NCI-H345 treated with DMSO at 0.1 percent for 48 hours (cell line): ENCODE measurements around the gene CHST3.

Experiments
- DNase-seq: peaks from one replicate; lab custom pipeline; 2025; ENCODE audit not compliant: unreplicated experiment; lab: John Stamatoyannopoulos, UW

CHST3 gene

GRCh38 chr10:72009425-72010081 lies 45.4 kb downstream of the CHST3 start:
- no peak for DNase-seq

GRCh38 chr10:72010234-72010973 lies 46.2 kb downstream of the CHST3 start:
- no peak for DNase-seq

DNA sequence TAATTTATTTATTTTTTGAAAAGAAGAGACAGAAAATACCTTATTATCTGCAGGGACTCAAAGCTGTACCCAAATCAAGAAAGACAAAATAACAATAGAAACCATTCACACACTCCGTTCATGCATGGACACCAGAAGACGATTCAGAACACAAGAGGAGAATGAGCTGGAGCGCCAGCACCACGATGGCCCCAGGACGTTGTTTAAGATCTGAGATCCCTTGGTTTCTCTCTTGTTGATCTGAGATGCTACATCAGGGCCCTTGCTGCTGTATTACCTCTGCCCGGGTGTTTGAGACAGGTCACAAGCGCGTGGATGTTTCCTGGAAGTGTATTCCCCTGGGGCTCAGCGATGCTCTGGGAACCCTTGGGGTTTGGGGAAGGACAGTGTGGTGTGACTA lies 46.8 kb downstream of the CHST3 start:
- DNase-seq, result no peak

DNA sequence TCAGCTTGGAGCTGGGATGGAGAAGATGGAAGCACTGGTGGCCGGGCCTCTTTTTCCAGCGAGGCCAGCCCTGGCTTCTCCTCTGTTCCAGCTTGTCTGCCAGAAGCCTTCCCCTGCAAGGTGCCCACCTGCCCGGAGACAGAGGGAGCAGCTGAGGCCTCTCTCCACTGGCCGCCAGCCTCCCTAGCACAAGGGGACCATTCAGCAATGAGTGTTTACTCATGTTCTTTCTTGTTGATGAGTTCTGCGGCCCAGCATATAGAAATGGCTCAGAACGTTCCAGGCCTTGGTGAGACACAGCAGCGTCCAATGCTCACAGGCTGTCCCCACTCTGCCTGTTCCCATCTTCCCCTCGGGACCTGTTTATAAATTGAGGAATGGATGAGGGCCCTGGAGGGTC lies 47.3 kb downstream of the CHST3 start:
- DNase-seq, result no peak

DNA sequence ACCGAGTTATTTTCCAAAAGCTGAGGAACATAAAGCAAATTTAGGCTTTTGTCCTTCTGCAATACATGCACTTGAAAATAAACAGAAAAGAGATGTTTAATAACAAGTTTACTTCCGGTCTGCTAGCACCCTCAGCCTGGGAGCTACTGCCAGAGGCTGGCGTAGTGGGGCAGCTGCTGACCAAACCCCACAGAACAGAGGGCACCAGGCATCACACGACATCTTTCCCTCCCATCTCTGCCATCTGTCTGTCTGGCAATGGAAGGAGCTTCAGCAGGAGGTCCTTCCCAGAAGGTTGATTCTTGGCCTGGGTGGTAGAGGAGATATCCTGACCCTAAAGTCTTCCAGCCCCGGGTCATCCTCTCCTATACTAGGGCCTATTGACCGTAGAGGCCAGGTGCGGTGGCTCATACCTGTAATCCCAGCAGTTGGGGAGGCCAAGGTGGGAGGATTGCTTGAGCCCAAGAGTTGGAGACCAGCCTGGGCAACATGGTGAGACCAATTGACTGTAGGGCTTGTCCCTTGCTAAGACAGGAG lies 47.8 kb downstream of the CHST3 start:
- no peak for DNase-seq

- no peak for DNase-seq
Observed at GRCh38 chr10:72012796-72013195, 48.6 kb downstream of the CHST3 start.

- DNase-seq, result no peak
Observed at GRCh38 chr10:72013202-72013945, 49.2 kb downstream of the CHST3 start.

DNA sequence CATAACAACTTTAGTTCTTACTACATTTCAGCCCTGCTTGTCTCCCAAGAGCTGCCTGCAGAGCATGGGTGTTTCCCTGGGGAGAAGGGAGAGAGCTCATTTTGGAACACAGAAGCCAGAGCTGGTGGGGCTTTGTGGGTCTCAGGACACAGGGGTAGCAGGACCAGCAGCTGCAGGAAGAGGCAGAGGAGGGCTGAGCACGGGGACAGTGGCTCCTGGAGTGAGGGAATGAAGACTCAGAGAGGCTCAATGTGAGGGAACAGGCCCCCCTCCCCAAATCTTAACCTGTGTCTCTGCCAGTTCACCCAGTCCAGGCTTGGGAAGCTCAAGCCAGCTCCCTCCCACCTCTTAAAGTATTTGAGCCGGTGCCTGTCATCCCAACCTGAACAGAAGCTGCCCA lies 50.0 kb downstream of the CHST3 start:
- DNase-seq, result no peak

DNA sequence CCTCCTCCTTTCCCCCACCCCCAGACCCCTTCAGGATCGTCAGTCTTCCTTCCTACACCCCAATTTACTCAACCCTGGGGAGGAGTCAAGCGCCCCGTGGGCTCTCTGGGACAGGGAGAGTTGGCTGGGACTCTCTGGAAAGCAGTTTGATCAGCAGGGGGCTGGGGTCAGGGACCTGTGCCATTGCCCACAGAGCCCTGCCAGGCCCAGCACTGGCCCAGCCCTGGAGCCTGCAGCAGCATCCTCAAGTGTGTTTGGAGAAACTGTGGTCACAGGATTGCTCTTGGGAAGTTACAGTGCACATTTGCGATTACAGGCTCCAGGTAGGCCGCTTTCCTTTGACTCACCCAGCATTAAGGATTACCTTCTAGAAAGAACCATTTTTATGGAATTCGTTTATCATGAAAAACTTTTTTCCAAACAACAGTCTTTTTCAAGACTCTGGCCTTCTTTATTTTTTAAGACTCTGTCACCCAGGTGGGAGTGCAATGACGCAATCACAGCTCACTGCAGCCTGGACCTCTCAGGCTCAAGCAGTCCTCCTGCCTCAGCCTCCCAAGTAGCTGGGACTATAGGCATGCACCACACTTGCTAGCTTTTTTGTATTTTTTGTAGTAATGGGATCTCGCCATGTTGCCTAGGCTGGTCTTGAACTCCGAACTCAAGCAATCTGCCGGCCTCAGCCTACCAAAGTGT lies 50.7 kb downstream of the CHST3 start:
- no peak for DNase-seq

- no peak for DNase-seq
Observed at GRCh38 chr10:72015841-72016240, 51.6 kb downstream of the CHST3 start.

DNA sequence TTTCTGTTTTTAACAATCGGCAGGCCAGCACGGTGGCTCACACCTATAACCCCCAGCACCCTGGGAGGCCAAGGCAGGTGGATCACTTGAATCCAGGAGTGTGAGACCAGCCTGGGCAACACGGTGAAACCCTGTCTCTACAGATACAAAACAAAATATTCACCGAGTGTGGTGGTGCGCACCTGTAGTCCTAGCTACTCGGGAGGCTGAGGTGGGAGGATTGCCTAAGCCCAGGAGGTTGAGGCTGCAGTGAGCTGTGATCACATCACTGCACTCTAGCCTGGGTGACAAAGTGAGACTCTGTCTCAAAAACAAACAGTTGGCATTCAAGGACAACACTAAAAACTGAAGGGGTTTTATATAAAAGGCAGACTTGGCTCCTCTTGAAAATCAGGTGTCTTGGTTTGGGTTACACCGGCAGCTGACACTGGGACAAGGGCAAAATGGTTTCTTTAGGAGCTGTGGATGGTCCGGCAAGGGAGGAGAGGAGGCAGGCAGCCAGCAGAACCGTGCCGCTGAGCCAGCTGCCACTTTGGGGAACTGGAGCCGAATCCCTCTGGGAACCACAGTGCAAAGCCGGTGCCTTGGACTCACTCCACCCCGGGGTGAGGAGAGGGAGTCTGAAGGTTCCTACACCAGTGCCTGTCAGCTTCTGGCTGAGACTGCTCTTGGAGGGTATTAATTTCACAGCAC lies 52.6 kb downstream of the CHST3 start:
- DNase-seq, result no peak

DNA sequence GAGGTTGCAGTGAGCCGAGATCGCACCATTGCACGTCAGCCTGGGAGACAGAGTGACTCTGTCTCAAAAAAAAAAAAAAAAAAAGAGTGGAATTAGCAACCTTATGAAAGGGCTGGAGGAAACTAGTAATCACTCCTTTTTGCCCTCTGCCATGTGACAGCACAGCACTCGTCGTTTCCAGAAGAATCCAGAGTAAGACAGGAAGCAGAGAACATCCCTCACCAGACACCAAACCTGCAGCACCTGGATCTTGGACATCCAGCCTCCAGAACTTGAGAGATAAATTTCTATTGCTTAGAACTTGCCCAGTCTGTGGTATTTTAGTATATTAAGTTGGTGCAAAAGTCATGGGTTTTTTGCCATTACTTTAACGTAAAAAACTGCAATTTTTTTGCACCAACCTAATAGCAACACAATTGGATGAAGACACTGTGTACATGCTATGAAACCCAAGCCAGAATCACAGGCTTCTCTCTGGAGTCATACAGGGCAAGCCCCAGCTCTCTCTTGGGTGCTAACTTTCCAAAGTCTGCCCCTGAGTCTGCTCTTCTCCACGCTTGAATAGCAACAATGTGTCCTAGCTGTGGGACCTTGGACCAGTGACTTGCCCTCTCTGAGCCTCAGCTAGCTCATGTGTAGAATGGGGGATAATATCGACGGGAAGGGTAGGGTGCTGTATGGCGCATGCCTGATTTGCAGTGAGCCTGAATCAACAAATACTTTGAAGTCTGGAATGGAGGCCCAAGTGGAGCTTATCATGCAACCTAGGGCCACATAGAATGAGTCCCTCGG lies 55.1 kb downstream of the CHST3 start:
- DNase-seq, result no peak

DNA sequence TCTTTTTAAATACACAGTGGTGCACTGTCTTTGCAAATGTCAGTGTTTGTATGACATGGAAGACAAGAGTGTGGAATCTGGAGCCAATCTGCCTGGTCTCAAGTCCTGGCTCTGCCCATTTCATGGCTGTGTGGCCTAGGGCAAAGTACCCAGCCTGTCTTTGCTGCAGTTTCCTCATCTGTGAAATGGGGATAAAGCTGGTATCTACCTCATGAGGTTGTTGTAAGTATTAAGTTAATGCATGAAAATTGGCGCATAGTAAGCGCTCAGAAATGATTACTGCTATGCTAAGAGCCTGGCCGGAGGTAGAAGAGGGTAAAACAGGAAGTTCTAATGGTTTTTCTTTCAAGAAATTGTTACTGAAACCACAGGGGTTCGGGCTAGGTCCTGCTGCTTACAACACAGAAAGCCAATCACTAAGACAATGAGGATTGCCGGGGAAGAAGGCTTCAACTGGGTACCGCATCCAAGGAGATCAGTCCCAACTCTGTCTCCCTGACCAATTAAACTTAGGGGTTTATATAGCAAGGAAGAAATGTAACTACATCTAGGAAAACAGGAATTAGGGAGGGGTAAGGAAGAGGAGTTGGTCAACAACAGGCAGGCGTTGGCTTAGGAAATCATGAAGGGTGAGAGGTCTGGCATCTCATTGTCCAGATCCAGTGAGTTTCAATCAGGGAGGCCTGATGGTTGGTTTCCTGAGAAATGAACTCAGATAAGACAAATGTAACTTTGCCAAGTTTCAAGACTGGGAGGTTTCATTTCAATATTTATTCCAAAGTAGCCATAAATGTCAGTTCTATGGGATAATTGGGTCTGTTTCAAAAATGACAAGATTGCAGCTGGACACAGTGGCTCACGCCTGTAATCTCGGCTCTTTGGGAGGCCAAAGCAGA lies 57.0 kb downstream of the CHST3 start:
- DNase-seq, result no peak

GRCh38 chr10:72022228-72022627 lies 58.0 kb downstream of the CHST3 start:
- no peak for DNase-seq

GRCh38 chr10:72024596-72024995 lies 60.4 kb downstream of the CHST3 start:
- no peak for DNase-seq

DNA sequence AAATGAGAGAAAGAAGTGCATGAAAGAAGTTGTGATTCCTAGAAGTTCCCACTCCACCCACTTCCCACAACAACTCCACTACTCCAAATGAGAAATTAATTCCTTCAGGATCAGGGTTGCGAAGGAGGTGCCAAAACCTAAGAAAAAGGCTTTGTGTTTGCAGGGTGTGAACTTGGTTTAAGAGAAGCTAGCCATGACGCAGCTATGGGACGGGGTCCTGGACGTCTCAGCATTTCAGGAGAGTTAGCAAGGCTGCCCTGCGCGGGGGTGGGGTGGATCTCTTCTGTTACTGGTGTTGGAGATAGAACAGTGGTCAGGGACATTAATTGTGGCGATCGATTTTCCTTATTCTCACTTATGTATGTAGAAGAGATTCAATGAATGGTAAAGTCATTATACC lies 61.2 kb downstream of the CHST3 start:
- DNase-seq, result no peak

DNA sequence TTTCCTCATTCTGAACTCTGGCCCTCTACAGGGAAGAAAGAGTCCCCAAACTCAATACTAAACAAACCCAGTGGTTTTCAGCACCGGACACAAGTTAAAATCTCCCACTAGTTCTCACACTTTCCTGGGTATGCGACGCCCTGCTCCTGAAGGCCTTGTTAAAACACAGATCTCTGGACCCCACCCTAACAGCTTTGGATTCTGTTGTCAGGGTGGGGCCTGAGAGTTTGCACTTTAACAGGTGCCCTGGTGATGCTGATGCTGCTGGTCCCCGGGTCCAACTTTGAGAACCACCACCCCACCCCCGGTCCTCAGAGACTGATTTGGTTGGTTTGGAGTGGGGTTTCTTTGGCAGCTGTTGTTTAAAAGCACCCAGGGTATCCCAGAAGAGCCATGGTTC lies 61.6 kb downstream of the CHST3 start:
- no peak for DNase-seq

DNA sequence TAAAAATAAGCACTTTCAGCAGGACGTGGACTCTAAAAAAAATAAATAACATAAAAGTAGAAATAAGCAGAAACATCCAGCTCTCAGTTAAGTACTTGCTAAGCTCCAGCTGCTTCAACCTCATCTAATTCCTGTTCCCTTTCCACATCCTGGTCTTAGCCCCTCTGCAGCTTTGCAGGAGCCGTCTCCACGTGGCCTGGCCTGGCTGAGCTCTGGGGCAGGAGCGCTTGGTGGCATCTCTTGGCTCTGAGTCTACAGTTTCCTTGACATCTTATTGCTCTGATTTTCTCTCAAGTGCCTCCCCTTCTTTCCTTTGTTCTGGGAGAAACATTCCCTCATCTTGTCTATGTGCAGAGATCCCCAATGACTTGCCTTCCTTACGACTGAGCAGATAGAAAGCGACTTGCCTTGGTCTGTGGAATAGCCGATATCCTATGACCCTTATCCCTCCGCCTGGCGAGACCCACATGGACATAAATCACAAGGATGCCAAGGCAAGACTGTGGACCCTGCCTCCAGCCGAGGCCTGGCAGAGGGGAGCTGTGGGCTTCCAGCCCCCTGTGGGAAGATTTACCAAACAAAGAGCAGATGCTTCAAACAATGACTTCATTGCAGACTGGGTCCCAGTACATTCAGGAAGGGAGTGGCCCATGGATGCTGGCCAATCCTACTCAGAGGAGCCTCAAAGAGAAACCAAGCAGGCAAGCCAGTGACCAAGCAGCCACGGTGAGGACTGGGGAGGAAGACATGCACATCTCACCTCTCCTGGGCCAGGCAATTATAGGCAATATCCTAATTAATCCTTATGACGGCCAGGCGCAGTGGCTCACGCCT lies 62.3 kb downstream of the CHST3 start:
- DNase-seq, result no peak
